ENCODE results near the gene CCSAP.
"Not testable (repeated sequence)": the region's sequence is repeated elsewhere in the genome, so short reads cannot be mapped to it uniquely, and the experiment has no call there.

CCSAP gene

DNA sequence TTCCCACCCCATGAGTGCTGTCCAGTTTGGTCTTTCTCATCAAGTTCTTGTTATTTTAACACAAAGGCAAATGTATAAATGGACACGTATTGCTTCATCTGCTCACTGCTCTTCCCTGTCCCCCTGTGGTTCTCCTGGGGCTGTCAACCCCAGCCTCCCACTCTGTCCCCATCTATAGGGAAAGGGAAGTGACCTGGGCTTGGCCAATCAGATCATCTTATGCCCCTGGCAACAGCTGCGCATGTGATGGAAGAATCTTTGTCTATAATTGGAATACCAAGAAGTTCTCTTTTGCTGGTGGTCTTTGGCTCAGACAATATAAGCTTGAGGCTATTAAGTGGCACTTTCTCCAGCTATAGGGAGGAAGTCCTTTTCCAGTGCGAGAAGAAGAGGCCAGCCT, 4.7 kb upstream of the CCSAP start:
- Mint-ChIP-seq H3K9me3 (peaks cover 2% of the 10 kb centered on the region), H3K27ac (no peak overlapping the region), H3K4me1 (ENCODE audit: low read depth) (peaks cover 12% of the 10 kb centered on the region), H3K4me3 (no peak overlapping the region), H3K27me3 (peaks cover 26% of the 10 kb centered on the region), H3K36me3 (ENCODE audit: low read depth) (no peaks in the 10 kb centered on the region)
- DNase-seq = no peak

DNA sequence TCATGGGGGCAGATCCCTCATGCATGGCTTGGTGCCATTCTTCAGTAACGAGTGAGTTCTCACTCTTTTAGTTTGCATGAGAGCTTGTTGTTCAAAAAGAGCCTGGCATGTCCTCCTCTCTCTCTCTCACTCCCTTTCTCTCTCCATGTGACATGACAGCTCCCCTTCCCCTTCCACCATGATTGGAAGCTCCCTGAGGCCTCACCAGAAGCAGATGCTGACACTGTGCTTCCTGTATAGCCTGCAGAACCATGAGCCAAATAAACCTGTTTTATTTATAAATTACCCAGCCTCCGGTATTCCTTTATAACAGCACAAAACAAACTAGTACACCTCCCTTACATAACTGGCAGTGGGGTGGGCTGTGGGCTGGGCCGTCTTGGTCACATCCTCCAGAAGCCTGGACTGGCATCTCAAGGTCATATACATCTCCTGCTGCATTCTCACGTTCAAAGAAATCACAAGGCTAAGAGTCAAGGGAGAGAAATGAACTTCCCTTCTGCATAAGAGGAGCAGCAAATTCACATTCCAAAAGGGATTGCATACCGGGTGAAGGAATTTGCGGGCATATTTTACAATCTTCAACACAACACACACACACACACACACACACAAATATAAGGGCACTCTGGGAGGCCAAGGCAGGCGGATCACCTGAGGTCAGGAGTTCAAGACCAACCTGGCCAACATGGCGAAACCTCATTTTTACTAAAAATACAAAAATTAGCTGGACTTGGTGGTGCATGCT, 2.3 kb upstream of the CCSAP start:
- Mint-ChIP-seq H3K4me1 (ENCODE audit: low read depth) (peaks cover 28% of the 10 kb centered on the region), H3K27ac (no peak overlapping the region), H3K36me3 (ENCODE audit: low read depth) (peaks cover 7% of the 10 kb centered on the region)

DNA sequence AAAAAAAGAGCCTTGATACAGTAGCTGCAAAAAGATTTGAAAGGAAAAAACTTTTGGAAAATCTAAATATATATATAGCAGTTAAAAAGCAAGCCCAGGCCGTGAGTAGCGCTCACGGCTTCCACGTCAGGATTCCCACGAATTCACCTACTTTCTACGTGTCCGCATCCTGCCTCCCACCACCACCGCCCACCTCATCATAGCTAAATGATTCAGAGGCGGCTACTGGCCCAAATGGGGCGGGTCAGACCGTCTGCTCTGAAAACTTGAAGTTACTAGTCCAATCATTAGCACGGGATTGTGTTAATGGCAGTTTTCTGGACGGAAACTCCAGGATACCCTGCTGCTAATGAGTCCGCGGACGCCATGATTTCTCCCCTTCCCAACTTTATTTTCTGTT, 1.3 kb upstream of the CCSAP start:
- H3K9me3 Mint-ChIP-seq = peaks cover 2% of the 10 kb centered on the region
- H3K27me3 Mint-ChIP-seq = peaks cover 17% of the 10 kb centered on the region
- H3K36me3 Mint-ChIP-seq (ENCODE audit: low read depth) = peaks cover 7% of the 10 kb centered on the region
- peaks cover 37% of the 10 kb centered on the region for H3K4me1 Mint-ChIP-seq (ENCODE audit: low read depth)
- no peak for DNase-seq
- H3K4me3 Mint-ChIP-seq = peak overlapping the region; percentile 12
- no peak overlapping the region for H3K27ac Mint-ChIP-seq

More for the DNA sequence above, 2.3 kb upstream of the CCSAP start:
- no peak for DNase-seq
- Mint-ChIP-seq H3K4me3 (no peak overlapping the region), H3K27me3 (peaks cover 22% of the 10 kb centered on the region), H3K9me3 (peaks cover 2% of the 10 kb centered on the region)

DNA sequence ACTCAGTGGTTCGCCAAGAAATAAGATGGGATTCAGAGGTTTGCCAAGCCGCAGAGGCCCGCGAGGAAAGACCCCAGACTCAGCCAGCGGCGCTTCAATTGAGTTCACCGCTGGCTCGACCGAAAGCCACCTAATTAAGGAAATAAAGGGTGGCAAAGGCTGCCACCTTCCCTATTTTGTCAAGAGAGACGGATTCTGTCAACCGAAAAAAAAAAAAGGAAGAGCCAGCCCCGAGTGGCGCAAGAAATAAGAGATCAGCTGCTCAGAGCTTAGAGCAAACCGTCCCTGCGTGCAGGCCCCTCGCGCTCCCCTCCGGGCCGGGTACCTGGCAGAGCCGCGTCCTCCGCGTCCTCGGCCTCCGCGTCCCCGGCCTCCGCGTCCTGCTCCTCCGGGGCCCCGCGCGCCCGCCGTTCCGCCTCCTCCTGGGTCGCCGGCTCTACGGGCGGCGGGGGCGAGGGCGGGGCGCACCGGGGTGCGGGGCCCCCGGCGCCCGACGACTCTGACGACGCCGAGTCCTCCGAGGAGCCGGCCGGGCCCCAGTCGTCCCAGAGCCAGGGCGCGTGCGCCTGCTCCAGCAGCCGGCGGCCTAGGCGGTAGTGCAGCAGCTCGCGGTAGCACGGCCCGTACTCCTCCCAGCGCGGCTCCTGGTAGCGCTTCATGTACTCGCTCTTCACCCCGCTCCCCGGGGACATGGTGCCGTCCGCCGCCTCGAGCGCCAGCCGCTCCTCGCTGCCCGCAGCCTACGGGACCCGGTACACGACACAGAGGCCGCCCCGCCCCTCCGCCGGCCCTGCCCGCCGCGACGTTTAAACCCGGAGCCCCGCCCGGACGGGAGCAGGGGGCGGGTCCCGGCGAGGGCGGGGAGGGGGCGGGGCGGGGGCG, 832 bp downstream of the CCSAP start:
- peak; percentile 89 for DNase-seq
- H3K9me3 Mint-ChIP-seq = peaks cover 2% of the 10 kb centered on the region
- peaks cover 13% of the 10 kb centered on the region for H3K27me3 Mint-ChIP-seq
- H3K36me3 Mint-ChIP-seq (ENCODE audit: low read depth) = peaks cover 7% of the 10 kb centered on the region
- H3K27ac Mint-ChIP-seq = peak overlapping the region; percentile 86
- peaks cover 54% of the 10 kb centered on the region for H3K4me1 Mint-ChIP-seq (ENCODE audit: low read depth)
- H3K4me3 Mint-ChIP-seq = peak overlapping the region; percentile 92

DNA sequence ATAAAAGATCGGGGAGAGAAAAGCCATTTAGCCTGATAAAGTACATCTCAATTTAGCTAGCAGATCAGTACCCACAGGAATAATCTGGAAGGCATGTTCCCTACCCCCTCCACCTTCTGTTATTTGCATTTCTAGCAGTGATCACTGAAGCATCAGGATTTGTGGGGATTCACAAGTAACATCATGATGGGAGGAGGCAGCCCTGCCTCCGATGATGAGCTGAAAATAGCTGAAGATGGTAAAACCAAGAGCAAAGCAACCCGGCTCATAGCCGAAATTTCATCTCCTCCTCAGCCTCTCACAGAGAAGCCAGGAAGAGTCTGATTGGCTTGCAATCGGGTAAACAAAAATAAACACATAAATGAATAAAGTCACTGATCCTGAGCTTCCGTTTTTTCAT, 2.4 kb downstream of the CCSAP start:
- no peak overlapping the region for H3K27ac Mint-ChIP-seq
- DNase-seq = no peak
- H3K4me1 Mint-ChIP-seq (ENCODE audit: low read depth) = peaks cover 55% of the 10 kb centered on the region
- H3K27me3 Mint-ChIP-seq = peaks cover 8% of the 10 kb centered on the region
- peak overlapping the region; percentile 92 for H3K4me3 Mint-ChIP-seq
- H3K9me3 Mint-ChIP-seq = peaks cover 2% of the 10 kb centered on the region
- peaks cover 8% of the 10 kb centered on the region for H3K36me3 Mint-ChIP-seq (ENCODE audit: low read depth)

DNA sequence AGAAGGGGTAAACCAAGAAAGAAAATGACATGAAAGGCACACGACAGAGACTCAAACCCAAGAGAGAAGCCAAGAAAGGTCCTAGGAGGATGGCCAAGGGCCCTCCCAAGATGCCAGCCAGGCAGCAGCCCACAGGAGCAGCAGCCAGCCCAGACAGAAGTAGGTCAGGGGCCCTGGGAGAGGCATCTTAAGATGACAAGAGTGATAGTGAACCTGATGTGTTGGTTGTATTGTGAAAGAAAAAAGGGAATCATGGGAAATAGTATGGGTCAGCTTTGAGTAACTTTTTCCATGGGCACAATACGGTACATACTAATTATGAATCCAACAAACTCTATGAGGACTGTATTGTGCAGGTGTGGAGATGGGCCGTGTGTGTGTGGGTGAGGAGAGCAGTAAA, 3.3 kb downstream of the CCSAP start:
- Mint-ChIP-seq H3K27ac (peak overlapping the region; percentile 55), H3K27me3 (peaks cover 3% of the 10 kb centered on the region), H3K4me1 (ENCODE audit: low read depth) (peaks cover 54% of the 10 kb centered on the region), H3K4me3 (peak overlapping the region; percentile 48), H3K36me3 (ENCODE audit: low read depth) (peaks cover 16% of the 10 kb centered on the region), H3K9me3 (no peaks in the 10 kb centered on the region)
- DNase-seq = no peak

DNA sequence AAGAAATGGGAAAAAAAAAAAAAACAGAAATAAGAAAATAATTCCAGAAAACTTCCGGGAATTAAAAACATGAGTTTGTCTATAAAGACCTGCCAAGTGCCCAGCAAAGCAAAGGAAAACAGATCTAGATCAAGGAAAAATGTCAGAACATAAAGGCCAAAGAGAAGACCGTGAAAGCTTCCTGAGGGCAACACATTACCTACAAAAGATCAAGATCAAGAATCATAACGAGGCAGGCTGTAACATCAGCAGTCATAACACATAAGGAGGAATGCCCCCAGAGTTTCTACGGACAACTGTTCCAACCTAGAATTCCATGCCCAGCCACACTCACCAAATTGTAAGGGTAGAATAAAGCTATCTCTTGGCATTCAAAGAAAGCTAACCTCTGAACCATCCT, 3.8 kb downstream of the CCSAP start:
- peak overlapping the region; percentile 55 for H3K27ac Mint-ChIP-seq
- H3K9me3 Mint-ChIP-seq = no peaks in the 10 kb centered on the region
- H3K4me1 Mint-ChIP-seq (ENCODE audit: low read depth) = peaks cover 51% of the 10 kb centered on the region

DNA sequence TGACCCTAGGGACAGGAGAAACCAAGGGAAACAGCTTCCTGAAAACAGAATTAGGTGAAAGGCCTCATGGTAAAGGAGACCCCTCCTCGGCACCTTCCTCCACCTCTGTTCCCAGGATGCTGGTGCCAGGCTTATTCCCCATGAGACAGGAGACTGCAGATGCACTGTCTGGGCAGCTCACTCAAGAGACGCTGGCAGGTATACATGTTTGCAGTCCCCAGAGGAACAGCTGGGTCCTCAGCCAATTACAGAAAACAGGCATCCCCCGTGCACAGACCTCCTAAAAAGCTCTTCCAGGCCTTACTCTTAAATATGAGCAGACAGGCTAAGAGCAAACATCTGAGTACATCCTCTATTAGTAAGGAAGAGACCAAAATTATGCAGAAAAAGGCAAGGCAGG, 6.5 kb downstream of the CCSAP start:
- H3K4me1 Mint-ChIP-seq (ENCODE audit: low read depth) = peaks cover 39% of the 10 kb centered on the region
- no peaks in the 10 kb centered on the region for H3K9me3 Mint-ChIP-seq
- no peak overlapping the region for H3K27ac Mint-ChIP-seq
- H3K36me3 Mint-ChIP-seq (ENCODE audit: low read depth) = peaks cover 18% of the 10 kb centered on the region
- no peak overlapping the region for H3K4me3 Mint-ChIP-seq
- H3K27me3 Mint-ChIP-seq = no peaks in the 10 kb centered on the region
- DNase-seq = no peak

More for the DNA sequence above, 3.8 kb downstream of the CCSAP start:
- DNase-seq = no peak
- H3K36me3 Mint-ChIP-seq (ENCODE audit: low read depth) = peaks cover 19% of the 10 kb centered on the region
- no peaks in the 10 kb centered on the region for H3K27me3 Mint-ChIP-seq
- H3K4me3 Mint-ChIP-seq = peak overlapping the region; percentile 48

DNA sequence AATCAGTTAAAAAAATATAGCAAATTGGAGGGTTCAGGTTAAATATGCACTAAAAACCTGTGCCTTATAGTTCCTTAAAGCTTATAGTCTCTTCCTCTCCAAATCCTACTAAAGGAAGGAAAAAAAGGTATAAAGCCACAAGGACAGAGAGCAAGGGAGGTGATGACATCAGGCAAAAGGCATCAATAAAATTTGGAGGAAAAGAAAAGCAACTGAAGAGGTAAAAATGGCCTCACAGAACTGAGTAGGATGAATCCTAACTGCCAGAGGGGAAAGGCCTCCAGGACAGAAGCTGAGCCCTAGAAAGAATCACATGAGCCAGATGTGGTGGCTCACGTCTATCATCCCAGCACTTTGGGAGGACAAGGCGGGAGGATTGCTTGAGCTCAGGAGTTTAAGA, 8.1 kb downstream of the CCSAP start:
- Mint-ChIP-seq H3K36me3 (ENCODE audit: low read depth) (peaks cover 18% of the 10 kb centered on the region), H3K4me3 (no peak overlapping the region), H3K4me1 (ENCODE audit: low read depth) (peaks cover 24% of the 10 kb centered on the region), H3K27ac (no peak overlapping the region), H3K27me3 (no peaks in the 10 kb centered on the region), H3K9me3 (no peaks in the 10 kb centered on the region)
- DNase-seq = no peak

DNA sequence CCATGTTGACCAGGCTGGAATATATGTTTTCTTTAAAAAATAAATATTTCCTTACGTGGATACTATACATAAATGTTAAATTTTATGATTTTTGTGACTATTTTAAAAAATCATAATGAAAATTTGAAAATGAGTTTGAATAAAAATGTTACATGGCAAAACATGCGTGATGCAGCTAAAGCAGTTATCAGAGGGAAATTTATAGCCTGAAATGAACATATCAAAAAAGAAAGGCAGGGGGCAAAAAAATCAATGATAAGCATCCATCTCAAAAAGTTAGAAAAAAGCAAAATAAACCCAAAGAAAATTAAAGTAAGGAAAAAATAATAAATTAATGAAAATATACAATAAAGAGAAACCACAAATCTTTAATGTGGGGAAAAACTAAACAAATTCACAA, 8.6 kb downstream of the CCSAP start:
- peaks cover 18% of the 10 kb centered on the region for H3K36me3 Mint-ChIP-seq (ENCODE audit: low read depth)
- H3K27me3 Mint-ChIP-seq = no peaks in the 10 kb centered on the region
- no peak overlapping the region for H3K4me3 Mint-ChIP-seq
- H3K4me1 Mint-ChIP-seq (ENCODE audit: low read depth) = peaks cover 19% of the 10 kb centered on the region
- H3K9me3 Mint-ChIP-seq = no peaks in the 10 kb centered on the region
- DNase-seq = no peak
- H3K27ac Mint-ChIP-seq = no peak overlapping the region

DNA sequence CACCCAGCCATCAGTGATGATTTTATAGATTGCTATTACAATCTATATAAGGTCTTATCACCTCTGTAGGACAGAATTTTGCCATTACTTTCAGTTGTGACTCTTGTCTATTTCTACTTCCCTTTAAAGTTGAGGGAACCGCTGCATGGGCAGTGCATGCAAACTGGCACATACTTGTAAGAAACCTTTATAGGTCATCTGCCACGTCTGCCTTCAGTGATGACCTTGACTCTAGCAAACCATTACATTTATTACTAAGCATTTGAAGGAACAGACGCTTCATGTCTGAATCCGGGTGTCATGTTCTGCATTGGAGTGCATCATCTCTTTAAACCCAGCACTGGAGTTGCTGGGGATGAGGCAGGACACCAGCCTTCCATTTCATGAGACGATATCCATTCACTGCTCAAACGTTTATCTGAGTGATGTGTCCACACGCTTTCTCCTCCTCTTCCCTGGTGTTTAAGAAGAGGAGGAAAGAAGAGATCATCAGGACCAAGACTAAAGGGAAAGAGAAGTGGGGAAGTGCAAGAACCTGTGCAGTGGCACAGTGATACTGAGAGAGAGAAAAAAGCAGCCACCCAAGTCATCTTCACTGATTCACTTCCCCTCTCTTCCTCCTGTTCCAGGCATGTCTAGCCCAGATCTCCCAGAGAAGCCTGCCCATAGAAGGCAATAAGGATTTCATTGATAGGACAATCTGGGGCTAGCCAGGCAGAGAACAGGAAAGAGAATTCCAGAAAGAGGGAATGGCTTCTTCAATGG, 14.1 kb downstream of the CCSAP start:
- Mint-ChIP-seq H3K36me3 (ENCODE audit: low read depth) (peaks cover 42% of the 10 kb centered on the region), H3K27ac (peak overlapping the region; percentile 30)

DNA sequence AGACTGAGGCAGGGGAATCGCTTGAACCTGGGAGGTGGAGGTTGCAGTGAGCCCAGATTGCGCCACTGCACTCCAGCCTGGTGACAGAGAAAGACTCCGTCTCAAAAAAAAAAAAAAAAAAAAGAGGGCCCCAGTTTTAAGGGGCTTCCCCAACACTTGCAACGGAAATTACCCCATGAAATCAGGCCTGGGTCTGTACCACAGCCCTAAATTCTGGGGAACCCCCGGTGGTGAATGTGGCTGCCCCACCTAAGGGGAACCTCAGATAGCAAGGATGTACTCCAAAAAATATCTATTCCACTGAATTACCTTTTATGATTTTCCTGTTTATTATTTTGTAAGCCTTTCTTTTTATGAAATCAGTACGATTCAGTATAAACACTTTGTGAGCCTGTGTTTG, 15.1 kb downstream of the CCSAP start:
- not testable (repeated sequence) for DNase-seq, H3K27me3 Mint-ChIP-seq, H3K9me3 Mint-ChIP-seq, H3K4me3 Mint-ChIP-seq, H3K27ac Mint-ChIP-seq
- Mint-ChIP-seq H3K36me3 (ENCODE audit: low read depth) (peaks cover 49% of the 10 kb centered on the region), H3K4me1 (ENCODE audit: low read depth) (peaks cover 33% of the 10 kb centered on the region)

More for the DNA sequence above, 14.1 kb downstream of the CCSAP start:
- H3K4me1 Mint-ChIP-seq (ENCODE audit: low read depth) = peaks cover 33% of the 10 kb centered on the region
- H3K4me3 Mint-ChIP-seq = no peak overlapping the region
- DNase-seq = no peak
- no peaks in the 10 kb centered on the region for H3K9me3 Mint-ChIP-seq
- no peaks in the 10 kb centered on the region for H3K27me3 Mint-ChIP-seq

DNA sequence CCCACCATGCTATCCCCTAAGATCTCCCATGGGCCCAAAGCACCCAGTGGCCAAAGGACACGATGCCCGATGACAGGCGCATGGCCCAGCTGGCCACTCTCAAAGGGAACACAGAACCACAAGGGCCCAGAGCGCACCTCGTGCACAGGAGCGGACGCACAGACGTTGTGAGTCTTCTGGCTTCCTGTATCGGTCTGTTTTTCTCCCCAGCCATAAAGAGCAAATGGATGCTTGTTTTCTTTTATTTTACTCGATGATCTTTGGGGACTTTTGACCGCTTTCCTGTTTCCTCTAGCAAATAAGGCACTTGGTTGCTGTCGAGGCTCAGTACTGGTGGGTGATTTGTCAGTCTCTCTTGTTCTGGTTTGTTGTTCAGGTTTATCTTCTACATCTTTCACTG, 16.2 kb downstream of the CCSAP start:
- H3K36me3 Mint-ChIP-seq (ENCODE audit: low read depth) = peaks cover 55% of the 10 kb centered on the region
- H3K27ac Mint-ChIP-seq = peak overlapping the region; percentile 70
- no peak for DNase-seq
- peak overlapping the region; percentile 6 for H3K4me3 Mint-ChIP-seq
- peaks cover 33% of the 10 kb centered on the region for H3K4me1 Mint-ChIP-seq (ENCODE audit: low read depth)
- H3K27me3 Mint-ChIP-seq = no peaks in the 10 kb centered on the region
- H3K9me3 Mint-ChIP-seq = no peaks in the 10 kb centered on the region

DNA sequence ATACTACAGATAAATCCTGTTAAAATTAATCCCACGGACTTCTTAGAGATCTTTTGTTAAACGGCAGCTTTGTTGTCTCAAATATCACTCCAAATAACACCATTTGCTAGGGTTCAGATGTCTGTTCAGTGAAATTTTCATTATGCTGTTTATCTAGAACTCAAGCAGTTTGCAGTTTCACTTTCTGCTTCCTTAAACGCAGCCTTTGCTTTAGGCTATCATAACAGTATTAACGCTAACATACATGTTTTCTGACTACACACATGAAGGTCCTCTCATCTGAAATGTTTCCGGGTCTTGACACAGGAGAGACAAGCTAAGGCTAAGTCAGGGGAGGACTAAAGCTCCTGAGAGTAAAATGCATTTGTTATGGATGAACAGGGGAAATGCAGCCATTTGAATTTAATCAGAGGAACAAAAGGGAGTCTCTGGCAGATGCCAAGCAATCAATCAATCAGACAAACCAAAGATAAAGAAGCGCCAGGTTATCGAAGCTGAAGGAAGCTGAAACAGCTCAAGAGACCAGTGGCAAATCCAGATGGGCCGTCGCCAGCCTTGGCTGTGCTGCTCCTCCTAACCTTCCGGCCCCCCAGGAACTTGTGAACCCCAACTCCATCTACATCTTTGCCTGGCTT, 16.9 kb downstream of the CCSAP start:
- H3K27me3 Mint-ChIP-seq = no peaks in the 10 kb centered on the region
- H3K36me3 Mint-ChIP-seq (ENCODE audit: low read depth) = peaks cover 58% of the 10 kb centered on the region
- peak overlapping the region; percentile 13 for H3K4me3 Mint-ChIP-seq
- H3K4me1 Mint-ChIP-seq (ENCODE audit: low read depth) = peaks cover 33% of the 10 kb centered on the region
- peak overlapping the region; percentile 70 for H3K27ac Mint-ChIP-seq
- no peaks in the 10 kb centered on the region for H3K9me3 Mint-ChIP-seq
- DNase-seq = no peak

Data from activated T-cell treated with anti-CD3 and anti-CD28 coated beads, Interleukin-2, amount 50 U/mL, for 24 hours (primary cell).